ENCODE results near the gene KLHL3.

DNA sequence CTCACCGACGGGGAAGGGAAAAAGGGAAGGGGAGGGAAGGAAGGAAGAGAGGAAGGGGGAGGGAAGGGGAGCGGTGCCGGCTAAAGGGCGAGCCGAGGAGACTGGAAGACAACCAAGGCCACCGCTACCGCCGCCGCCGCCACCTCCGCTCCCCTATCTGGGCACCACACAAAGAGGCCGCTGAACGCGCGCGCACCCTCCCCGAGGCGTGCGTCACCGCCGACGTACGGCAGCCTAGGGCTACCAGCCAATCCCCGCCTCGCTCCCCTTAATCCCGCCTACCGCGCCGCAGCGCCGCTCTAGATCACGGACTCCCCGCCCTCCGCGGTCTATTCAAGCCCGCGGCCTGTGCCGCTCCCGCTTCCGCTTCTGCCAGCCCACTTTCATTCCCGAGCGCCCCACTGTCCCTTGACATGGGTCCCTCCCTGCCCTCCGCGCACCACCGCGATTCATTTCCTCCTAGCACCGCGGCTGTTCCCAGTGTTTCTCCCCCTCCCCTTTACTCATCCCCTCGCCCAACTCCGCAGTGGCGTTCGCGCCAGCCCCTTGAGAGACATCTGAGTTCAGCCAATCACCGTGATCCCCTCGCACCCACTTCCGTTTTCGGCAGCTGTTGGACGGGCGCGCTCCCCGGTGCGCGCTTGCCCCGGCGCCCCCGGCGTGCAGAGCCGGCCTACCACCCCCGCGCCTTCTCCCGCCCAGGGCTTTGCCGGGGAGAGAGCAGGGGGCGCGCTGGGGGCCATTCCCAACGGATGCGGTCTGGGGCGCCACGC, 18.5 kb upstream of the KLHL3 start, which contains the start of gene HNRNPA0:
- no peak for TF ChIP-seq EZH2 (IDR thresholded peaks at IDR 0.05; ENCODE audit: low read depth)
- TF ChIP-seq, protein P1, sequence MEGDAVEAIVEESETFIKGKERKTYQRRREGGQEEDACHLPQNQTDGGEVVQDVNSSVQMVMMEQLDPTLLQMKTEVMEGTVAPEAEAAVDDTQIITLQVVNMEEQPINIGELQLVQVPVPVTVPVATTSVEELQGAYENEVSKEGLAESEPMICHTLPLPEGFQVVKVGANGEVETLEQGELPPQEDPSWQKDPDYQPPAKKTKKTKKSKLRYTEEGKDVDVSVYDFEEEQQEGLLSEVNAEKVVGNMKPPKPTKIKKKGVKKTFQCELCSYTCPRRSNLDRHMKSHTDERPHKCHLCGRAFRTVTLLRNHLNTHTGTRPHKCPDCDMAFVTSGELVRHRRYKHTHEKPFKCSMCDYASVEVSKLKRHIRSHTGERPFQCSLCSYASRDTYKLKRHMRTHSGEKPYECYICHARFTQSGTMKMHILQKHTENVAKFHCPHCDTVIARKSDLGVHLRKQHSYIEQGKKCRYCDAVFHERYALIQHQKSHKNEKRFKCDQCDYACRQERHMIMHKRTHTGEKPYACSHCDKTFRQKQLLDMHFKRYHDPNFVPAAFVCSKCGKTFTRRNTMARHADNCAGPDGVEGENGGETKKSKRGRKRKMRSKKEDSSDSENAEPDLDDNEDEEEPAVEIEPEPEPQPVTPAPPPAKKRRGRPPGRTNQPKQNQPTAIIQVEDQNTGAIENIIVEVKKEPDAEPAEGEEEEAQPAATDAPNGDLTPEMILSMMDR (conservative IDR thresholded peaks at IDR 0.05), result no peak

All from PC-9 (cell line).